Neural progenitor cell (in vitro differentiated cells): Measurements from ENCODE around the gene JHY.

Experiments used
- CTCF ChIP-seq: fragments of 200-600 bp; sonication (generic); IDR thresholded peaks from 2 replicates; pipeline ENCODE4 v1.5.1; 2017; ENCODE audit warnings: antibody characterized with exemption, mild to moderate bottlenecking
- EZH2 ChIP-seq: fragments of 200-600 bp; sonication (generic); IDR thresholded peaks from 2 replicates; pipeline ENCODE4 v1.6.1; 2017; ENCODE audit warnings: antibody characterized with exemption, mild to moderate bottlenecking, moderate library complexity
- EZH2phosphoT487 ChIP-seq: fragments of 200-600 bp; sonication (generic); IDR thresholded peaks from 2 replicates; pipeline ENCODE4 v1.6.1; 2017; ENCODE audit warnings: antibody characterized with exemption

GRCh38 chr11:122882857-122883645 lies 492 bp downstream of the JHY start:
- TF ChIP-seq EZH2phosphoT487 (no peak), EZH2 (no peak), CTCF (no peak)
